ENCODE results near the gene DEFB108B. TPM values are rescaled to one million over a fixed set of nuclear protein-coding genes. Genes with fewer than 3 reads are reported as not detected.
"Not testable (repeated sequence)": the region's sequence is repeated elsewhere in the genome, so short reads cannot be mapped to it uniquely, and the experiment has no call there.

DEFB108B gene, protein sequence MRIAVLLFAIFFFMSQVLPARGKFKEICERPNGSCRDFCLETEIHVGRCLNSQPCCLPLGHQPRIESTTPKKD
- not detected in 2 replicates for total RNA-seq (2014; rRNA removed; shearing (Covaris generic))
- polyA plus RNA-seq (2016; fragmentation: Nextera tagmentation; extraction: Ambion mirVana), result not detected in 2 replicates

DNA sequence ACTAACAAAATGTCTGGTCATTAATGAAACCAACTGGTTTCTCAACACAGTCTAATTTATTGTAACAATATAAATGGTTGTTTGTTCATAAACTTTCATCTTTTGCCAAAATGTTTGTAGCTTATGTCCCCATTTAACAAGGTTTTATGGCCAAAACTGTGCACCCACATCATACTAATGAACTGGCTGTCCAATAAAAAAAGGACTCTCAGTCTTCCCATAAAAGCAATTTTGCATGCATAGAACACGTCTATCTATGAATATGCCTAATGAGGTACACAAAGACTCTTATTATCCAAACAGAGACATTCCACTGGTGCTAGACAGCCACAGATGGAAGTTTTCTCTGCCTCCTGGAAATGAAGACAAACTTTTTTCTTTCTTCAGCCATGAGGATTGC, at the start of gene DEFB108B:
TSS of gene DEFB108B (plus strand) at position 390 of the 400 bp plus-strand sequence. CDS start at position 390, 0 bp downstream.
- H3K4me3 ChIP-seq; H3F3A ChIP-seq (ENCODE audit: insufficient read depth); H2AFZ ChIP-seq; H3K9ac ChIP-seq; H3K36me3 ChIP-seq (ENCODE audit: low read depth); H3K9me3 ChIP-seq (ENCODE audit: low read depth); H3K27ac ChIP-seq; DNase-seq; H3K4me2 ChIP-seq (ENCODE audit: unreplicated experiment); H3K9me2 ChIP-seq (ENCODE audit: insufficient read depth); H3K79me2 ChIP-seq (ENCODE audit: insufficient read depth); in situ Hi-C loops (cut with MboI); H3K4me1 ChIP-seq (ENCODE audit: insufficient read depth); H4K20me1 ChIP-seq (ENCODE audit: insufficient read depth); H3K27me3 ChIP-seq (replicated peaks; ENCODE audit: insufficient read depth): not testable (repeated sequence)
- 0 to 6% methylated on average over 1 of the region's 1 CpG for WGBS, 2 experiments (ENCODE audit: low coverage in 1 of 2, low lambda C conversion rate in 2 of 2, missing lambda C conversion rate in 2 of 2)

DNA sequence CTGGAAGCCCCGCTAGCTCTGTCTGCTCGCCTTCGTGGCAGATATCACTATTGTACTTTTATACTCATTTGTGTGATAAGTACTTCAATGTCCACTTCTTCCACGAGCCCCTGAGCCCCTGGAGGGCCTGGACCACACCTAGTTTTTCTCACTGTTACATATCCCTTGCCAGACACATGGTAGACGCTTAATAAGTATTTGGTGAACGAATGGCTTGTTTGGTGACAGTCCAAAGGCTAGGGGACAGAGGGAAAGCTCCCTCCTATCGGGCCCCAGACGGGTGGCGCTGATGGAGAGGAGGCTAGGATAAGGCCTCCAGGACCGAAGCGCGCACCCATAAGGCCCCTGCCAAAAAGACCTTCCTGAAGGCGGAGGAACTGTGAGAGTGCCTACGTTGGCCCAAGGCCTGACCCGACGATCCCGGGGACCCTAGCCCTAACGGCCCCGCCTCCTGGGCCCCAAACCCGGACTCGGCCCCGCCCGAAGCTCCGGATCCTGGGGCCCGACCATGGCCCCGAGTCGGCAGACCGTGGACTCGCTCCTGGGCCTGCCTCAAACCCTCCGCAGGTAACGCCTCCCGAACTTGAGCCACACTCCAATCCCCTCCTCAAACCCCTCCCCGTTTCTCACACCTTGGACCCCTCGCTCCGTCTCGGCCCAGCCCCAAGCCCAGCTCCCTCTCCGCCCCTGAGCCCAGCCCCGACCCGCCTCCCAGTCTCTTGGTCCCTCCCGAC, 46.7 kb upstream of the DEFB108B start:
- H3K9ac ChIP-seq, result peak overlapping the region; percentile 76
- H4K20me1 ChIP-seq (ENCODE audit: insufficient read depth); H3K9me3 ChIP-seq (ENCODE audit: low read depth); H3K79me2 ChIP-seq (ENCODE audit: insufficient read depth); H3K9me2 ChIP-seq (ENCODE audit: insufficient read depth); H3K36me3 ChIP-seq (ENCODE audit: low read depth); H3F3A ChIP-seq (ENCODE audit: insufficient read depth); H3K27me3 ChIP-seq (replicated peaks; ENCODE audit: insufficient read depth); in situ Hi-C loops (cut with MboI): not testable (repeated sequence)
- DNase-seq, result peak; percentile 76
- peak overlapping the region; percentile 15; the same call in 1 of the 2 replicates for H3K27ac ChIP-seq
- WGBS, 2 experiments (ENCODE audit: low coverage in 1 of 2, low lambda C conversion rate in 2 of 2, missing lambda C conversion rate in 2 of 2), result 5 to 13% methylated on average over 15 to 38 of the region's 40 CpGs
- H3K4me2 ChIP-seq (ENCODE audit: unreplicated experiment), result peak overlapping the region; percentile 60
- peak overlapping the region; percentile 74 for H3K4me3 ChIP-seq
- peaks cover 14% of the 10 kb centered on the region for H3K4me1 ChIP-seq (ENCODE audit: insufficient read depth)
- H2AFZ ChIP-seq, result peak overlapping the region; percentile 74

DNA sequence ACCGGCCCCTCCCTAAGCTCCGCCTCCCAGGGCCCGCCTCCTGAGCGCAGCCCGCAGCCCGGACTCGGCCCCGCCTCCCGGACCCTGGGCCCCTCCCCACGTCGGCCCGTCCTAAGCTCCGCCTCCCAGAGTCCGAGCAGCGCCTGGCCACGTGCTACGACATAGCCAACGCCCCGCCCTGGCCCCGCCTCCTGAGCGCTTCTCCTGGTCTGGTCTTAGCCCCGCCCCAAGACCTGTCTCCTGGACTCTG, 46.2 kb upstream of the DEFB108B start:
- WGBS, 2 experiments (ENCODE audit: low coverage in 1 of 2, low lambda C conversion rate in 2 of 2, missing lambda C conversion rate in 2 of 2), result 2% methylated on average over 22 of the region's 22 CpGs; no CpG with 5 or more reads in 1 of the 2 experiments
- Histone ChIP-seq H3K9ac (peak overlapping the region; percentile 89), H3K4me3 (peak overlapping the region; percentile 86), H3K4me1 (ENCODE audit: insufficient read depth) (peaks cover 14% of the 10 kb centered on the region), H3K27ac (peak overlapping the region; percentile 79; the same call in 1 of the 2 replicates)
- H3F3A ChIP-seq (ENCODE audit: insufficient read depth); H3K9me3 ChIP-seq (ENCODE audit: low read depth); in situ Hi-C loops (cut with MboI); H3K9me2 ChIP-seq (ENCODE audit: insufficient read depth); H3K79me2 ChIP-seq (ENCODE audit: insufficient read depth); H2AFZ ChIP-seq; H4K20me1 ChIP-seq (ENCODE audit: insufficient read depth); H3K4me2 ChIP-seq (ENCODE audit: unreplicated experiment); H3K36me3 ChIP-seq (ENCODE audit: low read depth); H3K27me3 ChIP-seq (replicated peaks; ENCODE audit: insufficient read depth): not testable (repeated sequence)
- peak; percentile 99 for DNase-seq

DNA sequence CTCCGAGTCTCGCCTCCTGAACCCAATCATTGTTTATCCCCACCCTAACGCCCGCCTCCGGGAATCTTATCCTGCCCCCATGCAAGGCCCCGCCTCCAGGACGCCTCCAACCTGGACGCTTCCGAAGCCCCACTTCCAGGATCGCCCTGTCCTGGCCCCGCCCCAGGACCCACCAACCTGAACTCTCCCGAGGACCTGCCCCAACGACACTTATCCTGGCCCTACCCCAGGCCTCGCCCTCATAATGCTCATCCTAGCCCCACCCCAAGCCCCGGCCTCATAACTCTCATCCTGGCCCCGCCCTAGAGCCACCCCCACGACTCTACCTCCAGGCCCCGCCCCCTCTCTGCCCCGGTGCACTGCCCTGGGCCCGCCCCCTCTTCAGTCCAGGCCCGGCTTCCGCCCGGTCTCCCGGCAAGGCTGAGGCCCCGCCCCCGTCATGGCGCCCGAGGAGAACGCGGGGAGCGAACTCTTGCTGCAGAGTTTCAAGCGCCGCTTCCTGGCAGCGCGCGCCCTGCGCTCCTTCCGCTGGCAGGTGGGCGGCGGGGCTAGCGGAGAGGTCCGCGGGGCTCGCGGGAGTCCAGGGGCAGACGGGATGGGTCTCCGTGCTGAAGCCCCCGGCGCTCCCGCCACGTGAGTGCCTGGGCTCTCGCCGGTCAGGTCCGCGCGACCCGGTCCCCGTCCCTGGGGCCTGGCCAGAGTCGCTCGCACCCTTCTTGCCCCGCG, 45.7 kb upstream of the DEFB108B start:
- Histone ChIP-seq H3K27ac (peak overlapping the region; percentile 79), H3K9me2 (ENCODE audit: insufficient read depth) (no peaks in the 10 kb centered on the region), H3K4me1 (ENCODE audit: insufficient read depth) (peaks cover 14% of the 10 kb centered on the region), H3K9ac (peak overlapping the region; percentile 89), H2AFZ (peak overlapping the region; percentile 94), H3K79me2 (ENCODE audit: insufficient read depth) (no peaks in the 10 kb centered on the region), H3K36me3 (ENCODE audit: low read depth) (no peaks in the 10 kb centered on the region), H3K4me3 (peak overlapping the region; percentile 86), H4K20me1 (ENCODE audit: insufficient read depth) (no peaks in the 10 kb centered on the region), H3K9me3 (ENCODE audit: low read depth) (no peaks in the 10 kb centered on the region), H3K27me3 (replicated peaks; ENCODE audit: insufficient read depth) (no peaks in the 10 kb centered on the region), H3K4me2 (ENCODE audit: unreplicated experiment) (peak overlapping the region; percentile 88), H3F3A (ENCODE audit: insufficient read depth) (peaks cover 6% of the 10 kb centered on the region)
- DNase-seq, result peak; percentile 97
- in situ Hi-C loops (cut with MboI), result no loop called here
- TF ChIP-seq EZH2 (IDR thresholded peaks at IDR 0.05; ENCODE audit: insufficient read depth, poor library complexity, severe bottlenecking), result no peak
- TF ChIP-seq EZH2phosphoT487 (IDR thresholded peaks at IDR 0.05; ENCODE audit: insufficient read depth, low read depth), result no peak
- WGBS, 2 experiments (ENCODE audit: low coverage in 1 of 2, low lambda C conversion rate in 2 of 2, missing lambda C conversion rate in 2 of 2), result 1% methylated on average over 32 to 33 of the region's 62 CpGs

DNA sequence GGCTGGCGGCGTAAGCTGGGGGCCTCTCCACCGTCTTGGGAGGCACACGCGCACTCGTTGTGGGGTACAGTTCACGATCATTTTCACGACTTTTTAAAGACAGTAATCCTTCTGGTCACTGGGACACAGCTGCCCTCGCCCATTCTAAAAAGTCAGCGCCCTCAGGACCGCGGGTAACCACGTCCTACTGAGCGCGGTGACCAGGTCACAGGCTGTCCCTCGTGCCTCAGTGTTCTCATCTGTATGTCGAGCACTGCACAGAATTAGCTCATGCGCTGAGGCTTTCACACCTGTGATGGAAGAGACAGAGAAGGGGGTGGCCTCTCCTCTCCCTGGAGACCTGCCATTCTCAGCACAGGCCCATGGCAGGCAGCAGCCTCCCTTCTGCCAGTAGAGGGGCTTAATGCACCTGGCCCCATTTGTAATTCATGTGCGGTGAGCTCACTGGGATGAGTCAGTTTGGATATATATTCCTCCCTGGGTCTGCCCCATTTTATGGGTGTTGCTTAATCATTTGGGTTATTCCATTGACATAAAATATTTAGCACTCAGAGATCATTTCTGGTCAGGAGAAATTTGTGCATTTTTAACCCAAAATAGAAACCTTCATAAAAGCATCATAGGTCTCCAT, 45.1 kb upstream of the DEFB108B start:
- H3K27ac ChIP-seq, result peak overlapping the region; percentile 79
- H3K36me3 ChIP-seq (ENCODE audit: low read depth); H3F3A ChIP-seq (ENCODE audit: insufficient read depth); H4K20me1 ChIP-seq (ENCODE audit: insufficient read depth); H3K79me2 ChIP-seq (ENCODE audit: insufficient read depth); in situ Hi-C loops (cut with MboI); H3K9me3 ChIP-seq (ENCODE audit: low read depth); H3K27me3 ChIP-seq (replicated peaks; ENCODE audit: insufficient read depth); H3K9me2 ChIP-seq (ENCODE audit: insufficient read depth): not testable (repeated sequence)
- 0 to 1% methylated on average over 17 to 19 of the region's 19 CpGs for WGBS, 2 experiments (ENCODE audit: low coverage in 1 of 2, low lambda C conversion rate in 2 of 2, missing lambda C conversion rate in 2 of 2)
- peak; percentile 69 for DNase-seq
- peaks cover 14% of the 10 kb centered on the region for H3K4me1 ChIP-seq (ENCODE audit: insufficient read depth)
- H2AFZ ChIP-seq, result peak overlapping the region; percentile 94
- H3K4me2 ChIP-seq (ENCODE audit: unreplicated experiment), result peak overlapping the region; percentile 88
- peak overlapping the region; percentile 89 for H3K9ac ChIP-seq
- peak overlapping the region; percentile 86 for H3K4me3 ChIP-seq

DNA sequence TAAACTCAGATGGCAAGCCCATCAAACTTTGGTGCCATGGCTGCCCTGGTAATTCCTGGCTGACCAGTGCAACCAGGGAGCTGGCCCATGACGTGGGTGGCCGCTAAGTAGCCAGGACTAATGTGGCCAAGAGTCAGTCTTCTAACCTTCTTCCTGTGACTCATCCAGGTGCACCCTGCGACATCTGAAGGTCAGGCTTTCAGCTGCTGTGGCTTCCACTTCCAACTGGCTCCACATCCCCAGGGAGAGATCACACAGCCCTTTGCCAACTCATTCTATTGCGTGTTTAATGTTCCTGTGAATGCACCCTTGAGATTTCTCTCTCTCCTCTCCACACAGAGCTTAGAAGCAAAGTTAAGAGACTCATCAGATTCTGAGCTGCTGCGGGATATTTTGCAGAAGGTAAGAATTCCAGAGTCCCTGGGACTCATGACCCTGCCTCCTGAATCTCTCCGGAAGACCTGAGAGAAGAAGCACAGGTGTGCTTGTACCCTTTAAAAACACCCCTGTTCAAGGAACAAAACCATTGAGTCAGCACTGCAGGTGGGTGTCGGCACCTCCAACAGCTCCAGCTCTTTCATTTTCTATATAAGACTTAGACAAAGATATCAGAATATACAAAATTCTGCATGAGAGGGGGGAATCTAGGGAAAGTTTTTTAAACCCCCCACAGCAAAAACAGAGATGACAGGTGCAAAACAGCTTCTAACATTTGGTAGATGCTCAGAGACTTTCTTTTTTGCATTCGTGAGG, 43.4 kb upstream of the DEFB108B start:
- H4K20me1 ChIP-seq (ENCODE audit: insufficient read depth); H2AFZ ChIP-seq; H3K4me2 ChIP-seq (ENCODE audit: unreplicated experiment); H3K9ac ChIP-seq; H3K27ac ChIP-seq; H3K9me2 ChIP-seq (ENCODE audit: insufficient read depth); H3K27me3 ChIP-seq (replicated peaks; ENCODE audit: insufficient read depth); H3K4me3 ChIP-seq; H3K9me3 ChIP-seq (ENCODE audit: low read depth); in situ Hi-C loops (cut with MboI); H3K36me3 ChIP-seq (ENCODE audit: low read depth); H3K79me2 ChIP-seq (ENCODE audit: insufficient read depth): not testable (repeated sequence)
- 77 to 80% methylated on average over 8 of the region's 8 CpGs for WGBS, 2 experiments (ENCODE audit: low coverage in 1 of 2, low lambda C conversion rate in 2 of 2, missing lambda C conversion rate in 2 of 2)
- Histone ChIP-seq H3K4me1 (ENCODE audit: insufficient read depth) (peaks cover 20% of the 10 kb centered on the region), H3F3A (ENCODE audit: insufficient read depth) (peaks cover 18% of the 10 kb centered on the region)
- peak; percentile 45 for DNase-seq
